GM23248 (cell line): Measurements from ENCODE around the gene TMEM143. TPM values are rescaled to one million over a fixed set of nuclear protein-coding genes. Genes with fewer than 3 reads are reported as not detected.
"Not testable (repeated sequence)": the region's sequence is repeated elsewhere in the genome, so short reads cannot be mapped to it uniquely, and the experiment has no call there.

Experiments
- DNase-seq: peaks from one replicate; pipeline ENCODE4 v3.0.0-alpha.2; 2015
- H2AFZ ChIP-seq: fragments of 200-600 bp; sonication (generic); 2 replicates; pipeline ENCODE4 v1.6.1; 2016; ENCODE audit warnings: antibody characterized with exemption
- H3F3A ChIP-seq: fragments of 200-600 bp; sonication (generic); 2 replicates; pipeline ENCODE4 v1.6.1; 2016; ENCODE audit warnings: mild to moderate bottlenecking, antibody characterized with exemption, mixed run types; ENCODE audit not compliant: insufficient read depth
- H3K27ac ChIP-seq: fragments of 200-600 bp; sonication (generic); 2 replicates; pipeline ENCODE4 v1.5.1; 2016; ENCODE audit warnings: mild to moderate bottlenecking
- H3K27me3 ChIP-seq: fragments of 200-600 bp; sonication (generic); replicated peaks from 2 replicates; pipeline ENCODE4 v1.6.1; 2016; ENCODE audit warnings: mild to moderate bottlenecking; ENCODE audit not compliant: insufficient read depth
- H3K36me3 ChIP-seq: fragments of 200-600 bp; sonication (generic); 2 replicates; pipeline ENCODE4 v1.6.1; 2016; ENCODE audit warnings: low read depth, mild to moderate bottlenecking
- H3K4me1 ChIP-seq: fragments of 200-600 bp; sonication (generic); 2 replicates; pipeline ENCODE4 v1.6.1; 2016; ENCODE audit warnings: mild to moderate bottlenecking; ENCODE audit not compliant: insufficient read depth
- H3K4me2 ChIP-seq: fragments of 200-600 bp; sonication (generic); one replicate; pipeline ENCODE4 v1.6.1; 2016; ENCODE audit warnings: mild to moderate bottlenecking; ENCODE audit not compliant: unreplicated experiment
- H3K4me3 ChIP-seq: fragments of 200-600 bp; sonication (generic); 2 replicates; pipeline ENCODE4 v1.5.1; 2016; ENCODE audit warnings: mild to moderate bottlenecking
- H3K79me2 ChIP-seq: fragments of 200-600 bp; sonication (generic); 2 replicates; pipeline ENCODE4 v1.6.1; 2016; ENCODE audit warnings: mild to moderate bottlenecking; ENCODE audit not compliant: insufficient read depth
- H3K9ac ChIP-seq: fragments of 200-600 bp; sonication (generic); 2 replicates; pipeline ENCODE4 v1.6.1; 2016; ENCODE audit warnings: mild to moderate bottlenecking
- H3K9me2 ChIP-seq: fragments of 200-600 bp; sonication (generic); 2 replicates; pipeline ENCODE4 v1.6.1; 2016; ENCODE audit warnings: mixed run types, mild to moderate bottlenecking, moderate library complexity; ENCODE audit not compliant: insufficient read depth
- H3K9me3 ChIP-seq: fragments of 200-600 bp; sonication (generic); one replicate; pipeline ENCODE4 v1.6.1; 2017; ENCODE audit warnings: low read depth
- H4K20me1 ChIP-seq: fragments of 200-600 bp; sonication (generic); 2 replicates; pipeline ENCODE4 v1.6.0; 2016; ENCODE audit not compliant: insufficient read depth
- EZH2 ChIP-seq: fragments of 200-600 bp; sonication (generic); IDR thresholded peaks from 2 replicates; pipeline ENCODE4 v1.6.1; 2018; ENCODE audit warnings: antibody characterized with exemption, mild to moderate bottlenecking; ENCODE audit not compliant: insufficient read depth, poor library complexity, severe bottlenecking
- EZH2phosphoT487 ChIP-seq: fragments of 200-600 bp; sonication (generic); IDR thresholded peaks from 2 replicates; pipeline ENCODE4 v1.6.1; 2018; ENCODE audit warnings: antibody characterized with exemption, moderate library complexity, mild to moderate bottlenecking, low read depth; ENCODE audit not compliant: insufficient read depth
- WGBS, 2 experiments: methylation state at CpG; one replicate each; pipeline ENCODE4 v1.1.6; 2015 to 2017; ENCODE audit warnings: low lambda C conversion rate in 2 of 2, low coverage in 1 of 2; ENCODE audit errors: missing lambda C conversion rate in 2 of 2; 5-methylcytosine and 5-hydroxymethylcytosine counted together
- in situ Hi-C: fragments of 300-500 bp; cut with MboI; formaldehyde crosslinking; loops from 2 replicates; pipeline ENCODE4 v1.15.0; 2020
- polyA plus RNA-seq: library from polyadenylated mRNA; unstranded; fragments of >200 nt; fragmentation: Nextera tagmentation; extraction: Ambion mirVana; gene quantifications from 2 replicates; pipeline ENCODE4 v1.2.1, GENCODE V29; 2016
- total RNA-seq: library from RNA; depleted of rRNA; stranded (reverse); fragments of >200 nt; shearing (Covaris generic); gene quantifications from 2 replicates; pipeline ENCODE4 v1.2.3, GENCODE V29; 2014

TMEM143 gene
- total and polyA plus RNA-seq, 2 experiments from 2014 or later = 7.6 to 8.6 TPM

- 69% methylated on average over 14 to 15 of the region's 15 CpGs for WGBS, 2 experiments
- Histone ChIP-seq H3K4me2 (peak overlapping the region; percentile 76), H3K9ac (peak overlapping the region; percentile 45; the same call in 1 of the 2 replicates), H3F3A (peaks cover 10% of the 10 kb centered on the region), H2AFZ (peak overlapping the region; percentile 20; the same call in 1 of the 2 replicates), H3K79me2 (peaks cover 38% of the 10 kb centered on the region), H3K36me3 (peaks cover 7% of the 10 kb centered on the region), H3K4me1 (peaks cover 10% of the 10 kb centered on the region), H3K4me3 (peak overlapping the region; percentile 60), H3K9me3 (no peaks in the 10 kb centered on the region), H3K27ac (no peak overlapping the region), H3K9me2 (no peaks in the 10 kb centered on the region), H4K20me1 (no peaks in the 10 kb centered on the region), H3K27me3 (peaks cover 3% of the 10 kb centered on the region; the same call in 1 of the 2 replicates)
- no peak for DNase-seq
- in situ Hi-C loops = no loop called here
- no peak for TF ChIP-seq EZH2
- no peak for TF ChIP-seq EZH2phosphoT487
Measured at GRCh38 chr19:48392860-48393558, 29.3 kb upstream of the TMEM143 start.

- H3K4me1 ChIP-seq, H3K4me3 ChIP-seq, H3F3A ChIP-seq, H2AFZ ChIP-seq, in situ Hi-C loops, H3K9me3 ChIP-seq, H3K27ac ChIP-seq, H3K9me2 ChIP-seq, H3K9ac ChIP-seq, DNase-seq, H3K27me3 ChIP-seq, H4K20me1 ChIP-seq, H3K4me2 ChIP-seq: not testable (repeated sequence)
- peaks cover 17% of the 10 kb centered on the region for H3K36me3 ChIP-seq
- WGBS, 2 experiments = 75% methylated on average over 1 of the region's 1 CpG; no CpG with 5 or more reads in 1 of the 2 experiments
- H3K79me2 ChIP-seq = peaks cover 48% of the 10 kb centered on the region
Measured at GRCh38 chr19:48392006-48392344, 28.2 kb upstream of the TMEM143 start.

GRCh38 chr19:48391100-48392005 lies 27.6 kb upstream of the TMEM143 start, which contains the start of gene KDELR1:
Gene KDELR1, minus strand, starts transcription at chr19:48391551. Its CDS starts 193 bp downstream, at chr19:48391358.
- peak; percentile 88 for DNase-seq
- H3K79me2 ChIP-seq = peaks cover 54% of the 10 kb centered on the region
- no peaks in the 10 kb centered on the region for H4K20me1 ChIP-seq
- H3K9ac ChIP-seq = peak within 1 kb of the TSS; percentile 99
- peak within 1 kb of the TSS; percentile 90 for H3K27ac ChIP-seq
- 3 to 5% methylated on average over 20 to 42 of the region's 42 CpGs for WGBS, 2 experiments
- peak within 1 kb of the TSS; percentile 73 for H2AFZ ChIP-seq
- H3F3A ChIP-seq = no peaks in the 10 kb centered on the region
- peak within 1 kb of the TSS; percentile 83 for H3K4me2 ChIP-seq
- H3K9me2 ChIP-seq = no peaks in the 10 kb centered on the region
- peak within 1 kb of the TSS; percentile 91 for H3K4me3 ChIP-seq
- in situ Hi-C loops = no loop called here
- H3K9me3 ChIP-seq = no peaks in the 10 kb centered on the region
- peaks cover 3% of the 10 kb centered on the region; the same call in 1 of the 2 replicates for H3K27me3 ChIP-seq
- H3K4me1 ChIP-seq = no peaks in the 10 kb centered on the region; the same call in 1 of the 2 replicates
- TF ChIP-seq EZH2phosphoT487 (no peak), EZH2 (no peak)
- H3K36me3 ChIP-seq = peaks cover 23% of the 10 kb centered on the region

- peaks cover 62% of the 10 kb centered on the region for H3K79me2 ChIP-seq
- H3K9ac ChIP-seq = peak overlapping the region; percentile 99
- DNase-seq = peak; percentile 84
- H3K9me3 ChIP-seq = no peaks in the 10 kb centered on the region
- WGBS, 2 experiments = 1 to 2% methylated on average over 21 of the region's 24 CpGs
- H4K20me1 ChIP-seq = no peaks in the 10 kb centered on the region
- no peaks in the 10 kb centered on the region for H3K9me2 ChIP-seq
- peaks cover 29% of the 10 kb centered on the region for H3K36me3 ChIP-seq
- H3K27me3 ChIP-seq = peaks cover 3% of the 10 kb centered on the region; the same call in 1 of the 2 replicates
- peak overlapping the region; percentile 73 for H2AFZ ChIP-seq
- H3F3A ChIP-seq = peaks cover 6% of the 10 kb centered on the region; the same call in 1 of the 2 replicates
- in situ Hi-C loops = no loop called here
- peak overlapping the region; percentile 90 for H3K27ac ChIP-seq
- no peaks in the 10 kb centered on the region; the same call in 1 of the 2 replicates for H3K4me1 ChIP-seq
- no peak for TF ChIP-seq EZH2phosphoT487
- TF ChIP-seq EZH2 = no peak
- H3K4me3 ChIP-seq = peak overlapping the region; percentile 91
- H3K4me2 ChIP-seq = peak overlapping the region; percentile 83
Measured at GRCh38 chr19:48390188-48391099, 26.7 kb upstream of the TMEM143 start.
